Activated CD4-positive, alpha-beta T cell treated with anti-CD3 and anti-CD28 coated beads, Interleukin-2, Interleukin-4, amounts not matched to agents 100 ng/mL and 50 ng/mL, durations not matched to agents 16 hours and 8 hours (primary cell): Measurements from ENCODE around the gene TTC39C.

Experiments used
- DNase-seq: peaks from one replicate; pipeline ENCODE4 v3.0.0-alpha.2; 2020; ENCODE audit warnings: low spot score

TTC39C gene

GRCh38 chr18:24089076-24089475, 74.5 kb downstream of the TTC39C start:
- DNase-seq = no peak

- DNase-seq = no peak
These were observed 75.2 kb downstream of the TTC39C start for GRCh38 chr18:24089515-24090337.

- DNase-seq = no peak
These were observed 76.3 kb downstream of the TTC39C start for GRCh38 chr18:24090876-24091275.

GRCh38 chr18:24094561-24094960, 80.0 kb downstream of the TTC39C start:
- no peak for DNase-seq

GRCh38 chr18:24095976-24096375, 81.4 kb downstream of the TTC39C start:
- DNase-seq = no peak

- DNase-seq = no peak
These were observed 88.9 kb downstream of the TTC39C start for GRCh38 chr18:24103320-24104021.

- no peak for DNase-seq
These were observed 89.9 kb downstream of the TTC39C start for GRCh38 chr18:24104486-24104885.

- no peak for DNase-seq
These were observed 94.1 kb downstream of the TTC39C start for GRCh38 chr18:24108641-24109040.

GRCh38 chr18:24111936-24112335, 97.4 kb downstream of the TTC39C start:
- DNase-seq = no peak

GRCh38 chr18:24112464-24112863, 97.9 kb downstream of the TTC39C start:
- DNase-seq = no peak

- no peak for DNase-seq
These were observed 98.5 kb downstream of the TTC39C start for GRCh38 chr18:24112874-24113615.

- DNase-seq = peak; percentile 15
These were observed 100.5 kb downstream of the TTC39C start for GRCh38 chr18:24114924-24115549.

GRCh38 chr18:24115628-24116027, 101.1 kb downstream of the TTC39C start:
- no peak for DNase-seq

- DNase-seq = peak; percentile 78
These were observed 104.4 kb downstream of the TTC39C start for GRCh38 chr18:24118750-24119577.

- no peak for DNase-seq
These were observed 106.1 kb downstream of the TTC39C start for GRCh38 chr18:24120676-24121075.

GRCh38 chr18:24121625-24122024, 107.1 kb downstream of the TTC39C start:
- DNase-seq = no peak

GRCh38 chr18:24126155-24126961, 111.8 kb downstream of the TTC39C start:
- no peak for DNase-seq

GRCh38 chr18:24127735-24128134, 113.2 kb downstream of the TTC39C start:
- DNase-seq = no peak

GRCh38 chr18:24128700-24129099, 114.1 kb downstream of the TTC39C start:
- no peak for DNase-seq

GRCh38 chr18:24130494-24130893, 115.9 kb downstream of the TTC39C start:
- no peak for DNase-seq
